ENCODE measurements around the gene RERE.

Gene RERE

DNA sequence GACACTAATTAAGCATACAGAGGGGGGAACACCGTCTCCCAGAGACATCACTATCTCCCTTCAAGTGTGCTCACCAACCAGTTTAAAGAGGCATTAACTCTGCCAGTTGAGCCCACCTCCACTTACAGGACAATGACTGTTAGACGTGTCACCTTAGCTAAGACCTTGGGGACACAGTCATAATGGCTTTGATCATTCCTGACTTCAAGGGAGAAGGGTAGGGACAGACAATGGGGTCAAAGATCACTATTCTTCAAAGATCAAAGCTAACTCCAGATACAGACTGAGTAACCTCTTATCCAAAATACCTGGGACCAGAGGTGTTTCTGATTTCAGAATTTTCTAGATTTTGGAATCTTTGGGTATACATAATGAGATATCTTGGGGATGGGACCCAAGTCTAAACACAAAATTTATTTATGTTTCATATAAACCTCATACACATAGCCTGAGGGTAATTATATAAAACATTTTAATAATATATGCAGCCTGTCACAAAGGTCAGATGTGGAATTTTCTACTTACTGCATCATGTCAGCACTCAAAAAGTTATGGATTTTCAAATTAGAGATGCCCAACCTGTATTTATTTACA is 253.4 kb downstream of the RERE start:
- DNase-seq = no peak

DNA sequence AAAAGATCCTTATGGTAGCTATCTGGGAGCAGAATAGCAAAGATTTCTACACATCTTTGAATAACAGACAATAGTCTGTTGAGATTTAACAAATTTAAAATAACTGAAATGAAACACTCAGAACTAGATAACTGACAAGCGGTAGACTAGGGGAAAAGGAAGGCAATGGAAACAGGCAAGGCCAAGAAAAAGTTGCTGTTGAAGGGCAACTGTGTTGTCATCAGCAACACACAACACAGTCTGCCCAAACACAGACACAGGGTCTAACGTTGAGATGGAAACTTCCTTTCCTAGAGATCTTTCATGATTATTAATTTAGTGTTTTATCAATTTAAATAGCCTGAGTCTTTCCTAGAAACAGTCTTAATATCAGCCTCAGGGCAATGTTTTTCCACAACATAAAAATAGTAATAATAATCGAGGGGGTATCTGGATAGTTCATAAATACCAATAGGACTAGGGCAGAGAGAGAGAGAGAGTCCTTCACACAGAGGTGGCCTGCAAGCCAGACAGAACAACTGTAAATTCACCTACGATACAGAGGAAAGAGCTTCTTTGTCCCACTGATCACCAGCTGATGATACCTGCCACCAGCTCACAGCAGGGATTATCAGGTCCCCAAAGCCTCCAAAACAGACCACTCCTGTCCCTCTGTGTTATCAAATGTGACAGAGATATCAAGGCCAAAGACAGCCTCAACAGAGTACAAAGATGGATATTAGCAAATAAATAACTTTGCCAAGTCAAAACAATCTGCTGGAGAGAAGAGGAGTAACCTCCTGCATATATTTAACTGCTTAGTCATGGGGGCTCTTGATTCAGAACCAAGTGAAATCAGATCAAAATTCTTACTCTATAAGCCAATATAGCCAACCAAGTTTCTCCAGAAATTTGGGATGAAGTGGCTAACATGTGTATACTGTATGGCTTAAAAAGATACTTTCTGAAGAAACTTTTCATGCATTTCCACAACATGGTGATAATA is 254.3 kb downstream of the RERE start:
- DNase-seq = no peak

DNA sequence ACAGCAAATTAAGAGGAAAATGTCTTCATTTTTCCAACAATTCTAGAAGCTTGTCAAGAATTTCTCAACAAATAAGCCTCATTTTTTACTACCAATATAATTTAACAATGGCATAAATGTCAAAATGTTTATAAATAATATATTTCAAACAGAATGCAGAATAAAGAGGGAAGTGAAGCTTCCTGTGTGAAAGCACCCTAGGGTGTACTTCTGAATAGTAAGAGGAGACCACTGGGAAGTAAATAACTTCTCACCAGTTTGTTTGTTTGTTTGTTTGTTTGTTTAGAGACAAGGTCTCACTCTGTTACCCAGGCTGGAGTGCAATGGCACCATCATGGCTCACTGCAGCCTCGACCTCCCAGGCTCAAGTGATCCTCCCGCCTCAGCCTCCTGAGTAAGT is 255.2 kb downstream of the RERE start:
- no peak for DNase-seq

DNA sequence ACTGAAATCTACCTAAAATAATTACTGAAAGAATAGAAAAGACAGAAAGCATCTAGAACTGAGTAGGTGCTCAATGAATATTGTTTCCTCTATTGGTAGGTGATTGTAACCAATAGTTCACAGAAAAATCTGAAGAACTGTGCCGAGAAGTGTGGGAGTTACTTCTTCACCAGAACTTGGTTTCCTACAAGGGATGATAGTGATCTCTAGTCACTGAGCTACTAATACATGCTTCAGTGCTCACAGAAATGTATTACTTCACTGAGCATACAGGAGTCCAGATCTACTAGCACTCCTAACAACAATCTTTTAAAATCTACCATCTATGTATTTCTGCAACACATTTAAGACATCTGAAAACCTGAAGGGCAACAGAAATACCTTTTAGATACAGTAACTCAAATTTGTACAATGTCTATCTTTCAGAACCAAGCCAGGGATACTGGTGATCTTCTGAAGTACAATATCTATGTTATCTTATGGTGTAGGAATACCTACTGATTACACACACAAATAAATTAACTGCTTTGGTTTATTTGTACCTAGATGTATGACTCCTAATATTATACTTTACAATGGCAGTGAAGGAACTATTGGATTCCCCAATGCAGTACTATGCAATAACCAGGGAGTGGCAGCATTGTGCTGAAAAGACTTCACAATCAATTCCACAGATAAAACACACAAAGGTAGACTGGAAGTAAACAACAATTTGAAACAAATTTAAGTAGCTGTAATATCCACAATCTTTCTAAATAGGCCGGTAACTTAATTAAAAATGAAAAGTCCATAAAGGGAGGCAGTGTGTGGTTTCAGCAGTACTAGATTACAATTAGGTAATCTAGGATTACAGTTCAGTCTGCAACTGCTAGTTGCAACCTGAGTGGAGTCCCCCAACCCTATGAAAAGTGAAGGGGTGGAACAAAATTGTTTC is 256.6 kb downstream of the RERE start:
- peak; percentile 76 for DNase-seq

DNA sequence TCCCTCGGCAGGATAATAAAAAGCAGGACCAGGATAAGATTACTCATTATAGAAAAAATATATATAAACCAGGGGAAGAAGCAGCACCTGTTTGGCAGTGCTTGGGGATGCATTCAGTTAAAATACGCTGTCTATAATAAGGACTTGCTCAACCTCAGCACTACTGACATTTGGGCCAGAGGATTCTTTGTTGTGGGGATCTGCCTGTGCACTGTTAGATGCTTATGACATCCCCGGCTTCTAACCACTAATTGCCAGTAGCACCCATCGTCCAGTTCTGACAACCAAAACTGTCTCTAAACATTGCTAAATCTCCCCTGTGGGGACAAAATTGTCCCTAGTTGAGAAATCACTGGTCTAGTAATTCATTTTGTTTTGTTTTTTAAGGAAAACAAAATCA is 257.4 kb downstream of the RERE start:
- no peak for DNase-seq

DNA sequence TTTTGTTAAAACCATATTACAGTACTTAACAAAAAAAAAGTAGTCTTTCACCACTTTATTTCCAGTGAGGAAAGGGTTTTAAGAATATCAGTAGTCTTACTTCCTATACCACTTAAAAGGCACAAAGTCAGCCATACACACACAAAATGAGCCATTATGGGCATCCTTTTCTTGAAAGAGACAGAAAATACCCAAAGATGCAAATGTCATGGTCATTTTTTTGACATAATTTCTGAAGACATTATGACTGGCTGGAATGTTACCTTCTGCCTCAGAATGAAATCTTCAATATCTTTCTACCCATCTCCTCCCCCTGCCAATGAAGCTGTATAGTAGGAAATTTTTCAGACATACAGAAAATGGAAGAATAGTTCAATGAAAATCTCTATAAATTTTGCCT is 261.9 kb downstream of the RERE start:
- DNase-seq = no peak

DNA sequence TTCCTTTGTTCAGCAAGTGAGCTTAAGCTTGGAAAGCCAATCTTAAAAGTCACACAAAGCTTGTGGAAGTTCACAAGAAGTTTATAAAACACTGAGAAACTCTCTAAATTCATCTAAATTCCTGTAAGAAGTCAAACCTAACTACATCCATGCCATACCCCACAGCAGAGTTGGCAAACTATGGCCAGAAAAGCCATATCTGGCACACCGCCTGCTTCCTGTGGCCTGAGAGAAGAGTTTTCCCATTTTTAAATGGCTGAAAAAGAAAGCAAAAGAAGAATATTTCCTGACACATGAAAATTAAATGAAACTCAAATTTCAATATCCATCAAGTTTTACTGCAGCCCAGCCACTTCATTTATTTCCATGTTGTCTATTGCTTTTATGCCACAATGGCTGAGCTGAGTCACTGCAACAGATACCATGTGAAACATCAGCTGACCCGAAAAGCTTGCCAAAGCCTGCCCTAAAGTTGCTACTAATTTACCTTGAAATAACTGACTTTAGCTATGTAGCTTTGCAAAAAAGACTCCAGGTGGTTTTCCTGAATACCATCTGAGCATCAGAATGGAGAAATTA is 262.4 kb downstream of the RERE start:
- no peak for DNase-seq

DNA sequence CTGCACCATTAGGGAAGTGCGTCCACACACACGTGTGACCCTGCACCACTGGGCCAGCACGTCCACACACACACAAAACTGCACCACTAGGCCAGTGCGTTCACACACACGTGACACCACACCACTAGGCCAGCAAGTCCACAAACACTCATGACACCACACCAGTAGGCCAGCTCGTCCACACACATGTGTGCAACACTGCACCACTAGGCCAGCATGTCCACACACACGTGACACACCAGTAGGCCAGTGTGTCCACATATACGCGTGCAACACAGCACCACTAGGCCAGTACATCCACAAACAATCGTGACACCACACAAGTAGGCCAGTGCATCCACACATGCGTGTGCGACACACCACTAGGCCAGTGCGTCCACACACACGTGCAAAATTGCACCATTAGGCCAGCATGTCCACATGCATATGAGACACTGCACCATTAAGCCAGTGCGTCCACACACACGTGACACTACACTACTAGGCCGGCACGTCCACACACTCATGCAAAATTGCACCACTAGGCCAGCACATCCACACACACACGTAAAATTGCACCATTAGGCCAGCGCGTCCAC is 264.5 kb downstream of the RERE start:
- no peak for DNase-seq

DNA sequence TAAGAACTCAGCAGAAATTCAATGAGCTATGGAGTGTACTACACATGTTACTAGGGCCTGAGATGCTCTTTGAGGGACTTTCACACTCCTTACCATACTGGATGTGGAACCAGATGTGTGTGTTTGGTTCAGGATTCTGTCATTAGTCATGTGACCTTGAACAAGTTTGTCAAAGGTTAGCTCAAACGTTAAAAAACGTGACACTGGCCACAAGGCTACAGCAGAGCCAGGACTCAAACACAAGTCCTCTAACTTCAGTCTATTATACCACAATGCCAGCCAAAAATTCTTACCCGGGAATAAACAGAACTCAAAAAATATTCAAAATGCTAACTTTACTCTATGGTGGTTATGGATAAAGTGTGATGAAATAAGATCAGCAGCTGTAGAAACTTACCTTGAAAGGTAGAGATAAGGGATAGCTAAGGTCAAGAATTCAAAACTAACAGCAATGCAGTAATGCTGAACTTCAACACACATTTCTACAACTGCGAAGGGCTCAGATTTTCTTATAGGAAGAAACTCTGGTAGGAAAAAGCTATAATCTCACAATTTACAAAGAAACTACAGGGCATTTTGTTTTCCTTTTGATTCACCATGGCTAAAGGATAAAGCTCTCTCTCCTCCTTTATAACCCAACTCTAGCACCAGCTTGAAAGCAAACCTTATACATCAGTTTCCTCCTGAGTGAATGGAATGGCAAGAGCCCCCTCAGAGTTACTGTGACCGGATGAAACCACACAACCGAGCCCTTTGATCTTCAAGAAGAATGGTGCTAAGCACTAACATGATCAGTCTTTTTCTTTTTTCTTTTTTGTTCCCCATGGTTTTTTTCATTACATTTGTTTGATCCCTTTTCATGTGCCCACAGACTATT is 265.6 kb downstream of the RERE start:
- no peak for DNase-seq

DNA sequence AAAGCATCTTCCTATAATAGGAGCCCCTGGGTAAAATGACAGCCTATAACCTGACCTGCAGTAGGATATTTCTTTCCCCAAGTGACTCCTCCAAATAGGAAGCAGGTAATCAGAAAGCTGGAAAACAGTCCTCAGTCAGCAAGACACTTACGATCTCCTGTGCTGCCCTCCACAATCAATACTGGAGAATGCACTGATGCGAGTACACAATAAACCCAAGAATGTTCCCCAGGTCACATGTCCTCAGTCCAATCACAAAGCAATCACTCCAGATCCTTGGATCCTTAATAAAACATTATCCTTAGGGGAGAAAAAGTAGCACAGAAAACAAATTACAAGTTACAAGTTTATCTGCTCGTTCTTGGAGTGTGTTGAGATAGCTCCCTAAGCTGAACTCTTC is 266.4 kb downstream of the RERE start:
- DNase-seq = no peak

DNA sequence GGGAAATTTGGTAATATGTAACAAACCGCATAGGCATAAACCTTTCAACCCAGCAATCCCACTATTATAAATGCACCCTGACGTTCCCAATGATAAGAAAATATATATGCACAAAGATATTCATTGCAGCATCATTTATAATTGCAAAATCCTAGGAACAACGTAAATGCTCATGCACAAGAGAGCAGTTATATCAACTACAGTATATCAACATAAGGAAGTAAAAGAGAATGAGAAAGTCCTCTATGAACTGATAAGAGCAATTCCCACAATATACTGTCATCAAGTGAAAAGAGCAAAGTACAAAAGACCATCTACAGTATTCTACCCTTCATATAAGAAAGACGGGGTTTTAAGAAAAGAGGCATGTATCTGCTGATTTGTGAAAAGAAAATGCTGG is 269.6 kb downstream of the RERE start:
- DNase-seq = no peak

DNA sequence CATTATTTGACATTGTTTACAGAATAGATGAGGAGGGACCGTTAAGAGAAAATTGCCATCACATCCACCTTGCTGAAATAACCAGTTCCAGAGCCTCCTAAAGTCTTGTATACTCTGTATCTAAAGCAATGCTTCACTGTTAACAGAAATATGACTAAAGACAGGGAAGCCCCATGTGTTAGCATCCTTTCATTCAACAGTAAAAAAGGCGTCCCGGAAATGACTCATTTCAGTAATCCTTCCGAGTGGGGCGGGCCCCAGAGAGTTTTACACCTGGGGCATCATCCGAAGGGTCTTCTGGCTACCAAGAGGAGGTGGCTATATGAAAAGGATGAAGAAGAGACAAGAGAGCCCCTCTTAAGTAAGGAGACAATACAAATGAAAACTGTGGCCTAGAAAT is 272.4 kb downstream of the RERE start:
- DNase-seq = no peak

DNA sequence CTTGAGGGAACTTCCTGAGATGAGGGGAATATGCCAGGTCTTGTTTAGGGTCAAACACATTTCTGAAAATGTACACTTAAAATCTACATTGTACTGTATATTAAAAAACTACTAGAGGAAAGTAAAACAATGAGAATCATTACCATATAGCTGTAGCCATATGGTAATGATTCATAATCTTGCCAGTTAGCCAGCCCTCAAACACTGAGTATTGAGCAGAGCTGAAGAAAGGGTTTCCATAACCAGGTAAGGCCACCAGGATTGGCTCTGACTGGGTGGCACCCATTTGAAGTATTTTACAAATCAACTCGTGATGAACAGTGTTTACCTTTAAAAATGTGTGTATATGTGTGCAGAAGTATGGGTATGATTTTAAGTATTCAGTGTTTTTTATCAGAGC is 272.8 kb downstream of the RERE start:
- DNase-seq = no peak

DNA sequence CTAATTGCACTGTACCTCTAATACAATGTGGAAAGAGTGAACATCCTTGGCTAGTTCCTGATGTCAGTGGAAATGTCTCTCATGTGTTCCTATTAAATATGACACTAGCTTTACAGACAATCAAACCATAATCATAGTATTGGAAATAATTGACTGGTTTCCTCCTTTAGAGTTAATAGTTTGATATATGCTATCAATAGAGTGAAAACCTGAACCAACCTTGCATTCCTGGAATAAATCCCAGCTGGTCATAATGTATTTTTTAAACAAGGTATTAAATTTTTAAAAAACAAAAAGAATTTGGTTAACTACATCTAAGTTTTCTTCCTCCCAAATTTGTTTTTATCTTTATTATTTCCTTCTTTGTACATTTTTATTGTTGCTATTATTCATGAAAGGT is 273.5 kb downstream of the RERE start:
- no peak for DNase-seq

DNA sequence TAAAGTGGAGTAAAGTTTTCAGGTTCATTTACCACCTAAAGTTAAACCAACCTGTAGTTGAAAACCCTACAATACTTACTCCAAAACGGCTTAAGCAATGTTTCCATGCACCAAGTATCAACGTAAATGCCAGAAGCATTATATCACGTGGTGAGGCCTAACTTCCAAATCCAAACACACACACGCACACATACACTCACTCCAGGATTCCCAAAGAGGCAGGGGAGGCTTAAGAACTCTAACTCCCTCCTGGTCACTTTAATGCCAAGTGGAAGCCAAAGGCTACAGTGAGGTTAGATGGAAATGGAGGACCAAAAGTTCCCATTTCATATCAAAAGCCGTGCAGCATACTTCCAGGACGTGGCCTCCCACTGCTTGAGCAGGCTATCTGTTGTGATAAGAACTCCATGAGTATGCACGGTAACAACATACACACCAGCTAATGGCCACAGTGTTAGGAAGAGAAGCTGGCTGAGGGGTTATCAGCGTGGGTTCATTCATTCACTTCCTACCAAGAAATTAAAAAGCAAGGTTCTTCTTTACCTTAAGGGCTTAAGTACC is 275.4 kb downstream of the RERE start:
- DNase-seq = no peak

DNA sequence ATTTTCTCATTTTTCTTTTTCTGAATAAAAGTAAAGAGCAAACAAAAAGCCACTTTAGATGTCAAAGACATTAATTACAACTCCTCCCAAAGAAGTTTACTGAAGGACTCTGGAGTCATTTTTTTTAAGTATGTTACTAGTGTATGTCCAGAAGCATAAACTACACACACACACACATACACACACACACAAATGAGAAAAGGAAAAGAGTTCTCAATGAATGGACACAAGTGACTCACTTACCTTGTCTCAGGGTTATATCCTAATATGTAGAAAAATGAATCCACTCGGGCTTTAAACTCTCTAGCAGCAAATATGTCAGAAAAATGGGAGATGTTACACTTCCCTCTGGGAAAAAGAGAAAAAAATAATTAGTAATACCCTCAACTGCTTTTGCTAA is 276.5 kb downstream of the RERE start:
- DNase-seq = no peak

DNA sequence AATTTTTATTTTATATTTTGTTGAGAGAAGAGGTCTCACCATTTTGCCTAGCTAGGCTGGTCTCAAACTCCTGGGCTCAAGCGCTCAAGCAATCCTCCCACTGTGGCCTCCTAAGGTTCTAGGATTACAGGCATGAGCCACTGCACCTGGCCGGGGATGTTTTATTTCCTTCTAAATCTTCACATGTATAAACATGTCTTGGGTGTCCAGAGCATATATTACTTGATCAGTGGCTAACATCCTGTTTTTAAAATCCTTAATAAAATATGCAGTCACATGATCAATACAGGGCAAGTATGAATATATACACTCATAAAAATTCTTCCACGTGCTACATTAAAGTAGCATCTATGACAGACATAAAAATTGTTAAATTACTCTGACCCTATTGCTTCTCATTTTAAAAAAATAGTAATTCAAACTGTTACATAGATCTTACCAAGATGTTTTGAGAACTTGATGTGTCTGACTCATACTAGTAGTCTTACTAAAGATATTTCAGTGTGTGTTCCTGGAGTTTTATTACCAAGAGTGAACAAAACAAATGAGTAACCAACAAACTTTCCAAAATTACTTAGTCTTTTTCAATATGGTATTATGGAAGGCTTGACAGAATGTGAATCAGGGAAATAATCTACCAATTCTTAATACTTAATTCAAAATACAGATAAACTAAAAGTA is 277.0 kb downstream of the RERE start:
- DNase-seq = no peak

DNA sequence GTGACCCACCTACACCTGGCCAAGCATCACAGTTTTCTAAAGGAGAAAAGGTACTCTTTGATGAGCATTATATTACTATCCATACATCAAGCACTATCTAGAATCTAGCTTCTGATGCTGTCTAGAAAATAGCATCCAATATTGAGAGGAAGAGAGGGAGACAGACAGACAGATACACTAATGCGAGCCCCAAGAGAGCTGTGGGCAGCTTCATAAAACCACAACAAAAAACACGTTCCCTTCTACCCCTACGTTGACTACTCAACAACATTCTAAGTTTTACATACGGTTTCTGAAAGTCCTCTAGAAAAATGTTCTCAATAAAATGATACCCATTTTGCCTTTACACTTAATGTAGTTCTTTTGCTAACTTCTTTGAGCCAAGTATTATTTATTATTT is 277.8 kb downstream of the RERE start:
- no peak for DNase-seq

DNA sequence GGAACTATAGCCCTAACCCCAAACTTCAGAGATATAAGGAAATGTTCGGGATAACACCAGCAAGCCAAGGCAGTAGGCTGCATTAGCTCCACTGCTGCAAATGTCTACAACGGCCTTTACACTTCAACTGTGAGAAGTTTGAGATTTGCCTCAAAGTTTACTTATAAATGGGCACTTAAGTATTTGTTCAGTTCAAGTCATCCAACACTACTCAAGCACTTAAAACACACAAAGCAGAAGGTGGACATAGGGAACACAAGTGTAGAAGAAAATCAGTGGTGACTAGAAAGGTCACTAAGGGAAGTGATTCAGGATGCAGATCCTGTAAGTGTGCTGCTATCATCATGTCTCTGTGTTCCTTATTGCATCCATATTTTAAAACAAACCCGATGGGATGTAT is 278.9 kb downstream of the RERE start:
- DNase-seq = no peak

DNA sequence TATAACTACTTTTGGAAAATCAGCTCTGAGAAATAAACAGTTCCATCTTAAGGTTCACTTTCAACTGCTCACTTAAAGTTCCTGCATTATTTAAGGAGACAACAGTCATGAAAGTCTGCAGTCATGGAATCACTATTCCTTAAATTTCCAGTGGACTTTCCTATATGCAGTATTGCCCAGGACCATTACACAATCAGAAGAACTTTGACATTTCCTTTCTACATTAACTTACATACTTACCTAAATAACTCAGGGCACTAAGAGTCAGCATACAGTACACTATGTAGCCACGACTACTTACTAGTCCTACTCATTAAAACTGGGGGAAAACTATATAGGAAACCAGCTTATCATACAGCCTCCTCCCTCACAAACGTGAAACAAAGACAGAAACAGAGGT is 279.4 kb downstream of the RERE start:
- no peak for DNase-seq

DNA sequence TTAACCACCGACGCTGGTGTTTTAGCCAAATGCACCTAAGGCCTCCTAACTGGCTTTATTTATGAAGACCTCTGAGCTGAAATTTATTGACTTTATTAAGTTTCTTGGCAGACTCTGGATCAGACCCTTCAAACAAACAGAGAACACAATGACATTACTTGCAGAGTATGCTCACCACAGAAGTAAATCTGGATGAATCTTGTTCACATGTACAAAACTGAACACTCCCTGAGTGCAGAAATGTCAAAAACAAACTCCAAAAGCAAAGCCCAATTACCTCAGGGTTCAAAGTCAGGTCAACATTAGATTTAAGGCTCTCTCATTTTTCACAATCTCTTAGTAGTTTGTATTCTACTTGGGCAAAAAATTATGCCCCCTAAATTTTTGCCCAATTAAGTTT is 280.9 kb downstream of the RERE start:
- no peak for DNase-seq

Data from DMS79 treated with DMSO at 0.1 percent for 48 hours (cell line).